GM19372 (cell line): ENCODE measurements around the gene U2AF1.
"Not testable (repeated sequence)": the region's sequence is repeated elsewhere in the genome, so short reads cannot be mapped to it uniquely, and the experiment has no call there.

Experiments used
- ATAC-seq: cut with Tn5 transposase; IDR thresholded peaks from one replicate; pipeline ENCODE4 v1.9.1; 2021; ENCODE audit warnings: mild to moderate bottlenecking, low read depth, moderate library complexity; ENCODE audit not compliant: unreplicated experiment

U2AF1 gene, protein sequence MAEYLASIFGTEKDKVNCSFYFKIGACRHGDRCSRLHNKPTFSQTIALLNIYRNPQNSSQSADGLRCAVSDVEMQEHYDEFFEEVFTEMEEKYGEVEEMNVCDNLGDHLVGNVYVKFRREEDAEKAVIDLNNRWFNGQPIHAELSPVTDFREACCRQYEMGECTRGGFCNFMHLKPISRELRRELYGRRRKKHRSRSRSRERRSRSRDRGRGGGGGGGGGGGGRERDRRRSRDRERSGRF

DNA sequence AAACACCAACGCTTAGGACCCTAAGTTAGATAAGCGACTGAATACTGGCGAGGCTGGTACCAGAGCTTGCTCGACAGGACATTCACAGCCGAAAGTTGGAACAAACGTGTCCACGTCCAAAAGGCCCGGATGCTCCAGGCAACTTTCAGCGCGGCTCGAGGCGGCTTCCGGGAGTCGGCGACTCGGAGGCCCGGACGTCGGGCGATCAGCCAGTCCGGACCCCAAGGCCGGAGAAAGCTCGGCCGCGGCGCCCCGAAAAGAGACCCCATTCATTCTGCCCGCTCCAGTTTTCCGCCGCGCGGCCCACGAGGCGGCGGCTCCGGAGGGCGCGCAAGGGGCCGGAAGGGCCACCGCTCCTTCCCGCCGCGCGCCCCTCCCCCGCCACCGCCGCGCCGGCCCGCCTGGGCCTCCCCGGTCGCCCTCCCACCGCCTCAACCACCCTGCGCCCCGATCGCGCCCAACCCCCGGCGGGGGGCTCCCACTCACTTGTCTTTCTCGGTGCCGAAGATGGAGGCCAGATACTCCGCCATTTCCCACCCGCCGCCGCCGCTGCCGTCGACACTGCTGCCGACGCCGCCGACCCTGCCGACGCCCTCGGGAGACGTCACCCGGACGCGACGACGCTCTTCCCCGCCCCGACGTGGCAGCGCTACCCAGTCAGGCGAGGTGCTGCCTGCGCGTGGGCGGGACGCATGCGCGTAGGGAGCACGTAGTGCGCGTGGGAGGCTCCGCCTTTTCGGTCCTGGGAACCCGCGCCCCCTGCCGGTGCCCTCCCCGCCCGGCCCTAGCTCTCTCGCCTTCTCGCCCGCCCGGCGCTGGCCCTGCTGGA lies at the start of gene U2AF1:
TSS of gene U2AF1 (minus strand) at position 606 of the 829 bp plus-strand sequence. CDS start at position 530, 76 bp downstream.
- ATAC-seq = peak; percentile 74

DNA sequence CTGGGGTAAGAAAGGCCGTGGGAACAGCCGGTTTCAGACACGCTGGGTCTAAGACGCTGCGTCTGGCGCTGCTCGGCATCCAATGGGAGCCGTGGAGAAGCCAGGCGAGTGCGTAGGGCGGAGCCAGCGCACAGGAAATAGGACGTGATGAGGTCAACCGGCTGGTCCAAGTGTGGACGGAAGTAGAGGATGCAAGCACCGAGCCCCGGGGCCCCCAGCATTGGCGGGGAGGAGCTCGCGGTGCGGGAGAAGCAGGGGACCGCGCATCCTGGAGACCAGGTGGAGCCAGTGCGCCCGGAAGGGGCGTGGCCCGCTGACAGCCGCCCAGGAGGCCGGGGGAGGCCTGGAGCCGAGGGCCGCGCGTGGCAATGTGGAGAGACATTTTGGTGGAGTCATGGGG lies 46.2 kb upstream of the U2AF1 start:
- ATAC-seq = not testable (repeated sequence)

DNA sequence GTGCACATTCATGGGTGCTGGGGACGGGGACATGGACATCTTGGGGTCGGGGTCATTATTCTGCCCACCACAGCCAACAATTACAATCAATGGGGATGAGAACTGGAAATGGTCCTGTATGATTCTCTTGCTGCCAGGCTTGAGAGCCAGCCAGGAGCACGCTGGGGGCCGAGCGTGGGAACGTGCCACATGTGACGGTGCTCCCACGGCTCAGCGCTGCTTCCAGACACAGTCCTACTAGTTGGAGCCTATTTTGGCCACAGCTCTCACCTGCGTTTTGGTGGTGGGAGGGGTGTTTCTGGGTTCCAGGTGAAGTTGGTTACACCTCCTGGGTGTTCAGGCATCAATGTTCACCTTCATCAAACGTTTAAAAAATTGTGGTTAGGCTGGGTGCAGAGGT lies 42.0 kb upstream of the U2AF1 start:
- ATAC-seq = not testable (repeated sequence)

DNA sequence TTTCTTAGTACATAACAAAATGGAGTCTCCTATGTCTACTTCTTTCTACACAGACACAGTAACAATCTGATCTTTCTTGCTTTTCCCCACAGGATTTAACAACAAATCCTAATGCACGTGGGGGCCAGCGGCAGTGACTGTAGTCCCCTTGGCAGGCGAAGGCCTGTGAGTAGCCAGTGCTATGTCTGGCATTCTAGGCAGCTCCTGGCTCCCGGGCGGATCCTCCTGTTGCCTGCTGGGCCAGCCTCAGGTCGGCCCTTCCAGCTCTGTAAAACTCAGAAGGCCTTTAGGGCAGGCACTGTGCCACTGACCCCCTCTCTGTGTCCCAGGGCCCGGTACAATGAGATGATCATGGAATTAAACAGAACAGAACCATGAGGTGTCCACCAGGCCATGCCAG lies 40.6 kb upstream of the U2AF1 start:
- not testable (repeated sequence) for ATAC-seq

DNA sequence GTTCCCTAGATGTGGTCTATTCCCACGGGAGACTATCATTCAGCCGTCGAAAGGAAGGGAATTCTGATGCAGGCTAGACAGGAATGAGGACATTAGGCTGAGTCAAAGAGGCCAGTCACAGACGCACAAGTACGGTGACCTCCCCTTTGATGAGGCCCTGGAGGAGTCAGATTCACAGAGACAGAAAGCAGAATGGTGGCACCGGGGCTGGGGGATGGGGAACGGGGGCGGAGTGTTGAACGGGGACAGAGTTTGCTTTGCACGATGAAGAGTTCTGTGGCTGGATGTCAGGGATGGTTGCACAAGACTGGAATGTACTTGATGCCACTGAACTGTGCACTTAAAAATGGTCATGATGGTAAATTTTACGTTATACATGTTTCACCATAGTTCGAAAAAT lies 39.3 kb upstream of the U2AF1 start:
- not testable (repeated sequence) for ATAC-seq

DNA sequence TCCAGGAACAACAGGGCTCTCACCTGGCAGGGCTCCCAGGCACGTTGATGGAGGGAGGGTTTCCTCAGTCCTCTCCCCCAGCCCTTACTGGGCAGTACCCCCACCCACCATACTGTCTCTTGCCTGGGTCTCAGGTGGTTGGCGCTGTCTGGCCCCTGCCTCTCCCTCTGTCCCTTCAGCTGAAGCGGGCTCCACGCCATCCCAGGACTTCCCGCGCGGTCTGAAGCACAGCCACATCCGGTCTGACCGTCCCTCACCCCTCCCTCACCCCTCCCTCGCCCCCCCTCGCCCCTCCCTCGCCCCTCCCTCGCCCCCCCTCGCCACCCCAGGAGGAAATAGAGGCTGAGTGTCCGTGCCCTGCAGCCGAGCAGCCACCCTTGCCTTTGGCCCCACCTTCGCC lies 34.0 kb upstream of the U2AF1 start:
- not testable (repeated sequence) for ATAC-seq

DNA sequence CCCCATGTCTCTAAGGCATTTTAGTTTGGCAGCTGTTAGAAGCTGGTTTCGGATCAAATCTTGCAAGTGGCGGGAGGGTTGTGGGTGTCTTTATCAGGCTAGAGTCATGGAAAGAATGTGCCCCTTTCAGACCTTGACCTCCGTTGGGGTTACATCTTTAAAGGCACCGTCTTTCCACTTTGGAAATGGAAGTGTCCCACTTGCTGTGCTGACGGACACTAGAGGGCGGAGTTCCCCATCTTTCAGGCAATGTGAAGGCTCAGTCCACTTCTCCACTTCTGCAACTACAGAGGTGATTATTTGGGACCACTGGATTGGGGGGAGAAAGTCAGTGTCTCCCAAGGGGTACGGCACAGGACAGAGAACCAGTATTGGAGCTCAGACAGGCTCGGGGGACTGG lies 31.6 kb upstream of the U2AF1 start:
- ATAC-seq = not testable (repeated sequence)

DNA sequence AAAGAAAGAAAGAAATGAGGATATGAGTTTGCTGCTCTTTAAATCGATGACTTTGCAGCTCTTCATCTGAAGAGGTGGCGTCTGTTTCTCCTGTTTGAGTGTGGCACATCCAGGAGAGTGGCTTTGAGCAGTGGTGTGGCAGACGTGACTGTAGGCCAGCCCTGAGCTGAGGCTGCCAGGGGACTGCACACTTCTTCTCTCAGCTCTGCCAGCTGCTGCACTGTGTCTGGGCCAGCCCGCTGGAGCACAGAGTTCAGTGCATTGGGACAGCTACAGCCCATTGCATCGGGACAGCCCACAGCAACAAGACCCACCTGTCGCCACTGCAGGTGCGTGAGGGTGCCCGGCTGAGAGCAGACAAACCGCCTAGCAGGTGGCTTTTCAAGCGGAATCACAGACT lies 27.1 kb upstream of the U2AF1 start:
- ATAC-seq = not testable (repeated sequence)

DNA sequence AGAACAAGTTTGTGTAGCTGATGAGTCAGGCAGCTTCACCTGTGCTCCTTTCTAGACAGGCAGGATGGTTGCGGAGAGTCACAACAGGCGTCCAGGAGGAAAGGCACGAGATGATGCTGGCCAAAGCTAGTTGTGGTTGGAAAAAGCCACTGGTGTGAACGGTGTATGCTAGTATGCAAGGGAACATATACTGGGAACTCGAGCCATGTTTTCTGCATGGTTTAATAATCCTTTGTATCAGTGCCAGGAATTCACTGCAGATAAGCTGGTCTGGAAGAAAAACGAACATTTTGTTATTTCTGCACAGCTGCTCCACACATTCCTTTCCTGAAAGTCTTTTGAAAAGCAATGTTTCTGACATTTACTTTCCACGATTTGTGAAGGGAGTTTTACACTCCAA lies 22.7 kb upstream of the U2AF1 start:
- ATAC-seq = not testable (repeated sequence)

DNA sequence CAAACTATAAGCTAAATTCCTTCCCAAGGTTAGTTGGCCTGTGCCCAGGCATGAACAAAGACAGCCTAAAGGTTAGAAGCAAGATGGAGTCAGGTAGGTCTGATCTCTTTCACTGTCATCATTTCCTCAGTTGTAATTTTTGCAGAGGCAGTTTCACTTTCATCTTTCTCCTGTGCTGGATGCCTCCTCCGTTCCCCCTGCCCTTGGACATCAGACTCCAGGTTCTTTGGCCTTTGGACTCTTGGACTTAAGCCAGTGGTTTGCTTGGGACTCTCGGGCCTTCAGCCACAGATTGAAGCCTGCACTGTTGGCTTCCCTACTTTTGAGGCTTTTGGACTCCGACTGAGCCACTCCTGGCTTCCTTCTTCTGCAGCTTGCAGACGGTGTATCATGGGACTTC lies 8.6 kb upstream of the U2AF1 start:
- not testable (repeated sequence) for ATAC-seq

DNA sequence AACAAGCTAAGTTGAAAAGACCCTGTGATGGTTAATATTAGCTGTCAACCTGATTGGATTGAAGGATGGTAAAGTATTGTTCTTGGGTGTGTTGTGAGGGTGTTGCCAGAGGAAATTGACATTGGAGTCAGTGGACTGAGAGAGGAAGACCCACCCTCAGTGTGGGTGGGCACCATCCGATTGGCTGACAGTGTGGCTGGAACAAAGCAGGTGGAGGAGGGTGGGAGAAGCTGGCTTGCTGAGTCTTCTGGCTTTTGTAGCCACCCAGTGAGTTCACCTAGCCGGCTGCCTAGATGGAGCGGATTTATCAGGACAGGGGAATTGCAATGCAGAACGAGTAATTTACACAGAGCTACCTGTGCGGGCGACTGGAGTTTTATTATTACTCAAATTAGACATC lies 7.1 kb upstream of the U2AF1 start:
- not testable (repeated sequence) for ATAC-seq

DNA sequence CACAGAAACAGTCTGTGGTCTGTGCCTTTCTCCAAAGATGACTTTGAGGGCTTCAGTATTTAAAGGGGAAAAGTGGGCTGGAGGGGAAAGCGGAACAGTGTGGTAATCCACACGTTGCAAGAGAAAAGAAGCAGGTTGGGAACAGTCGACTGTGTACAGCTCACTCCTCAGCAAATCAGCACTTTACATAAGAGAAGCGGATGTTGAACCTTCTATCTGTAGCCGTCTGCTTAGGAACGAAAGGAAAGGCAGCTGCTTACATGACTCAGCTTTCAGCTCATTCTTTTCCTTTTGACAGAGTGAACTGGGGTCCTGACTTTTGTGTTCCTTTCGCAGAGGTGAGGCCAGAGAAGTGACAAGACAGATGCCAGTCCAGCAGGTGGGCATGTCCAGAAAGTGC lies 1.6 kb upstream of the U2AF1 start:
- not testable (repeated sequence) for ATAC-seq

DNA sequence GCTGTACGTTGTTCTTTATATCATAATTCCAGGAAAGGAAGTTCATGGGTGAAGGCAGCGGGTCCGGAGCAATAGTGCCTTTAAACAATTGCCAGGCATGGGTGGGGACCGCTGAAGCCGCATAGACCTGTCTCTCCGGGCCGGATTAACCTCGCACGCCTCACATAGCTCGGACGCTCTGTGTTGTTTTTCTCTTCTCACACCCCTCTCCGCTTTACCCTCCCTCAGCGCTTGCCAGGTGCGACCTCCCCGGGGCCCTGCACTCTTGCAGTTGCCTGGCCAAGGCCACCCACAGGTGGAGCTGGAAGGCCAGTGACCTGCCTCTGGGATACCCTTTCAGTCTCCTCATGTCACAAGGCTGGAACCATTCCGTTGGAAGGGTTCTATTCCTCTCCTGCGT lies 807 bp upstream of the U2AF1 start:
- ATAC-seq = not testable (repeated sequence)

DNA sequence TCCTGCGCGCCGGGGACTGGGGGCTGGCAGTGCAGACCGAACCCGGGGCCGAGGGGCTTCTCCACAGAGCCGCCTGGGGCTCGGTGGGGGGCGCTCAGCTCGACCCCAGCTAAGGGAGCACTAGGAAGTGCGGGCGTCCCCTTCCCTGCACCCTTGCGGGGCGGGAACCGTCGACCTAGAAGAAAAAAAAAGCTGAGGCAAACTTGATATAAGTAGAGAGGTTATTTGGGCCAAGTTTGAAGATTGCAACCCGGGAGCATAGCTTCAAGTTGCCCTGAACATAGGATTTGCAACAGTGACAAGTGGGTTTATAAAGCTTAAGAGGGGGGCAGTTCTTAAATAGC lies 396 bp upstream of the U2AF1 start:
- ATAC-seq = not testable (repeated sequence)

DNA sequence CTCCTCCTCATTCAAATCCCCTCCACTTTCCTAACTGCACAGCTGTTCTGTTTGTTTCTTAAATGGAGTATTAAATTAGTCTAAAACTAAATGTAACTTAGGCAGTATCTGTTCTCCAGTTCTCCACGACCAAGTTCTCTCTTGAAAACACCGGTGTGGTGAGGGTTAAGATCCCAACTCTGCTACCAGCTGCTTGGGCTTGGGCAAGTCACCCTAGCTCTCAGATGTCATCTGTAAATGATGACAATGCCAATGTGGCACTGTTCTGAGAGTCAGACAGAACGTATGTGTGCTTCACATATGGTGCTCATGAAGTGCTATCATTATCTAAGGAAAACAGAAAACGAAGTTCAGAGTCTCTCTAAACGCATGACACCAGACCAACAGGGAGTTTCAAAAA lies 2.7 kb downstream of the U2AF1 start:
- ATAC-seq = not testable (repeated sequence)

DNA sequence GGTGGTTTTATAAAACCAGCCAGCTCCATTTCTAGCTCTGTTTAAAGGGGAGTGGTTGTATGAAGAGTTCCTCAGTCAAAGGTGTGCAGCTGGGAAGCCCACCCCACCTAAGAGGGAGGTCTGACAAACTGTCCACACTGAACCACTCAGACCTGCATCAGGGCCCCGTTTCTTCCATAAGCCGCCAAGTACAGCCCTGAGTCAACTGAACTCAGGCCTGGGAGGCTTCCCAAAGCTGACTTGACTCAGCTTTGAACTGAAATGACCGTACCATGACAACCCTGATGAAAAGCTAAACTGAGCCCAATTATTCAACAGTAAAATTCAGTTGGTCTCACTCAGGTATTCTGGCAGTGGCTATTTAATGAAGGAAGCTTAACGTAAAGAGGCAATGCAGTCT lies 5.1 kb downstream of the U2AF1 start:
- not testable (repeated sequence) for ATAC-seq

DNA sequence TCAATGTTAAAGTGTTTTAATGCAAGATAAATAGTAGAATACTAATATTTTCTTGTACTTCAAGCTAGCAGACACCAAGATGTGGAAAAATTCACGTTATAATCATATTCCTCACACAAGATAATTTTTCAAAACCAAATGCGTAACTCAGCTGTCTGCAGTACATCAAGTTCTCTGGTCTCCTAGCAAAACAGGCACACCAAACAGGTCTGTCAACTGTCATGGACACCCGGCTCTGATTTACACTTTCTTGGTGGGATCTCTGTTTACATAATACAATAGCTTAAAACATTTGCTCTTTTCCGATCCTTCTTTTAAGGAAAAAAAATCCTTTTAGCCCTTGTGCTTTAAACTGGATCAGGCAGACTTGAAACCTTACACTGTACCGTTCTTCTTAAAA lies 5.7 kb downstream of the U2AF1 start:
- not testable (repeated sequence) for ATAC-seq

DNA sequence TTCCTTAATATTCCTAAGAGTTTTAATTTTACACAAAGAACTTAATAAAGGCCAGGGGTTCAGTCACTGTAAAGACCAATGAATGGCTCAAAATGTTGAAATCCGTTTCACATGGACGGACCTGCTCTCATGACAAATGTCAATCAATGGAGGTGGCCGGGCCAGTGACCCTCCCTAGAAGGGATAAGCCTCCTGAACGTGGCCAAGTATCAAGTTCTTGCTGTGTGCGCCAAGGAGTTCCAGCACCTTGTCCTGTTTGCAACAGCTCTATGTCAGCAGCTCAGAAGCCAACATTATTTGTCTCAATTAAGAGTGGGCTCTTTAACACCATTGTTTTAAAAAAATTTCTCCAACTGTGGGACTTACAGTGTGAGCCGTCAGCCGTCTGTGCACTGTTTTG lies 6.4 kb downstream of the U2AF1 start:
- ATAC-seq = not testable (repeated sequence)

DNA sequence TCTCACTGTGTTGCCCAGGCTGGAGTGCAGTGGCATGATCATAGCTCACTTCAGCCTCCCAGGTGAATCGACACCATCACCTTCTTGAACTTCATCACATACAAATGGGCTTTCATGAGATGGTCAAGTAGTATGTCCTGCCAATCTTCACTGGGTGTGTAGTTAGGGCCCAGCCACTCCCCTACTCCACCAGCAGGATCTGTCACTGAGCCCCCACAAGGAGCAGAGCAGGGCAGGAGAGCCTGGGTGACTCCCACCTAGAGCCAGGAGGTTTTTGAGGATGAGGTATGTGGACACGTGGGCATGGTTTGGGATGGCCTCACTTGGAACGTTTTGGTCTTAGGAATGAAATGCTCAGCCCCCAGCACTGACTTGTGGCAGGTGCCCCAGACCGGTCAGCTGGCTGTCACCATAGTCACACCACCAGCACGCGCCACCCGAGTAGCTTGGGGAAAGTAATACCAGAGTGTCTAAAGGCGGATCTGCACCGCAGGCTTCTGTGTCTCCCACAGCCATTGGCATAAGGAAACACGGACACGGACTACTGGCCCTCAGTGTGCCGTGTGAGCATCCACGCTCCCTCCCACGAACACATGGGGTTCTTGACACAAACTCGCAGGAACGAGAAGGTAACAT lies 15.3 kb downstream of the U2AF1 start:
- ATAC-seq = not testable (repeated sequence)

DNA sequence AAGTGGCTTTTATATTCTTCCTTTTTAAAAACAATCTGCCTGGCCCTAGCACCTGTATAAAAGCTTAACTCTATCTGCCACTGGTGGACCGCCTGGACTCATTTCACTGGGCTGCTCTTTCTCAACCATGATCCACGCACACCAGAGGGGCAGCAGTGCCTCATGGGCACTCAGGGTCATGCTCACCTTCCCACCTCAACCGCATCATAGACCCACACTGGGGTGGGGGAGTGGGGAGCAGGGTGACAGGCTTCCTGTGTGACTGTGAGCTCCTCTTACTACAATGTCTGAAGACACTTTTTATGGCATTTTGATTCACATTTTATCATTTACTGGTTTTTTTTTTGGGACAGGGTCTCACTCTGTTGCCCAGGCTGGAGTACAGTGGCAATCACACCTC lies 16.4 kb downstream of the U2AF1 start:
- ATAC-seq = not testable (repeated sequence)

DNA sequence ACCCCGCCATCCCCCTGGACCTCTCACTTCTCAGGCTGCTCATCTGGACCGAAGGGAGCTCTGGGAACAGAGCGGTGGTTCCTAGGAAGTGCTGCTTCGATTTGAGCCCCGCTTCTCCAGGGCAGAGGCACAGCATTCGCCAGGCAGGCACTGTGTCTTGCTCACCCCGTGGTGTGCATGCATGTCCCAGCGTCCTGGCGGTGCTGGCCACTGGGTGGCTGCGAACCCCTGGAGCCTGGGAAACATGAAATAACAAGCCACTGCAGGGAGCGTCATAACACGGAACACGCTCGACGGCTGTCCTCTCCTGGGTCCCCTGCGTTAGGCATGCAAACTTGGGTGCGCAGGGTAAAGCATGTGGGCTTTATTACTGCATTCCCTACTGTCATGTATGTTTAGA lies 17.9 kb downstream of the U2AF1 start:
- not testable (repeated sequence) for ATAC-seq
